Measurements from ENCODE around the gene SLC25A2.
A peak's percentile ranks its signal among the peaks of the same experiment; 100 is the strongest.

DNA sequence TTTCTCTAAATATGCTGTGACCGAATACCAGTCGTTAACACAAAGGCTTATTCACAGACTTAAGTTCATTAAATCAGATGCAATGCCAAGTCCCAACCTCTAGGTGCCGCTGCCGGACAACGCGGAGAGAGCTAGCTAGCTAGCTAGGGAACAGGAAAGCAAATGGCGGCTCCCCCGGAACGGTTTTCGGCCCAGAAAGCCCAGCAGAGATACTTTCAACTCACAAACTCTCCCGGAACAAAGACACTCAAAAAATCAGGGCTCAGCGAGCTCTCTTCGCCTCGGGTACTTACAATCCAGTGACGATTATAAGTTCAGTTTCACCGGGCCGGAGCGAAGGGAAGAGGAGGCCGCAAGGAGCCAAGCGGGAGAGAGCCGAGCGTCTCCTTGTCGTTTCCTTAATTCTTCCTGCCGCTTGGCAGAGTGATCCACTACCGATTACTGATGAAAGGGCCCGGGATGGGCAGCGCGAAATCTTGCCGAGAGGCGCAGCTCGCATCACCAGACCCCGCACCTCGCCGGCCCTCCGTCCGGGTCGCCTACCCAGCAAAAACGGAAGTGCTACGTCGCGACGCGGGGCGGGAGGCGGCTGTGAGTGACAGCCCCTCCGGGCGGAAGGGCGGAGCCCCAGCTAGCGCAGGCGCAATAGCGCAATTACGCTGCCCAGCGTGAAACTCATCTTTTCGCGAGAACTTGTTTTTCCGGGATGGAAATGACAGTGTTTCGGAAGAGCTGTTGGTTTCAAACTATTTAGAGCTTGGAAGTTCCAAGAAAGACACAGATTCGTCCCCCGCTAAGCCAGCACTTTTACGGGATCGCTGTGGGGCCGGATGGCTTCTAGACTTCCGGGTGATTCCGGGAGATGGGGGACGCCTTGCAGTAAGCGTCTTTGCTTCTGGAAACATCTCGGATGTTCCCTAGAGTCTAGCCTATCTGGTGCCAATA is 16.6 kb upstream of the SLC25A2 start, which contains the start of gene TAF7:
- TF ChIP-seq, protein P1, sequence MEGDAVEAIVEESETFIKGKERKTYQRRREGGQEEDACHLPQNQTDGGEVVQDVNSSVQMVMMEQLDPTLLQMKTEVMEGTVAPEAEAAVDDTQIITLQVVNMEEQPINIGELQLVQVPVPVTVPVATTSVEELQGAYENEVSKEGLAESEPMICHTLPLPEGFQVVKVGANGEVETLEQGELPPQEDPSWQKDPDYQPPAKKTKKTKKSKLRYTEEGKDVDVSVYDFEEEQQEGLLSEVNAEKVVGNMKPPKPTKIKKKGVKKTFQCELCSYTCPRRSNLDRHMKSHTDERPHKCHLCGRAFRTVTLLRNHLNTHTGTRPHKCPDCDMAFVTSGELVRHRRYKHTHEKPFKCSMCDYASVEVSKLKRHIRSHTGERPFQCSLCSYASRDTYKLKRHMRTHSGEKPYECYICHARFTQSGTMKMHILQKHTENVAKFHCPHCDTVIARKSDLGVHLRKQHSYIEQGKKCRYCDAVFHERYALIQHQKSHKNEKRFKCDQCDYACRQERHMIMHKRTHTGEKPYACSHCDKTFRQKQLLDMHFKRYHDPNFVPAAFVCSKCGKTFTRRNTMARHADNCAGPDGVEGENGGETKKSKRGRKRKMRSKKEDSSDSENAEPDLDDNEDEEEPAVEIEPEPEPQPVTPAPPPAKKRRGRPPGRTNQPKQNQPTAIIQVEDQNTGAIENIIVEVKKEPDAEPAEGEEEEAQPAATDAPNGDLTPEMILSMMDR (IDR thresholded peaks at IDR 0.05 in 2 of 3, conservative IDR thresholded peaks at IDR 0.05 in 1 of 3; ENCODE audit: borderline replicate concordance in 1 of 3, insufficient read depth in 1 of 3, low read depth in 2 of 3, low read length in 2 of 3): peak; percentile 60 to 91 (median 84)
- TF ChIP-seq RAD21 (IDR thresholded peaks at IDR 0.05; ENCODE audit: low read depth) (peak; percentile 49), YY1 (IDR thresholded peaks at IDR 0.05; ENCODE audit: extremely low read depth, insufficient replicate concordance, low read depth, low read length) (peak; percentile 92), ZNF274 (IDR thresholded peaks at IDR 0.05; ENCODE audit: low read depth, low read length) (no peak), JUND (IDR thresholded peaks at IDR 0.05) (no peak)
- TF ChIP-seq, protein P2, sequence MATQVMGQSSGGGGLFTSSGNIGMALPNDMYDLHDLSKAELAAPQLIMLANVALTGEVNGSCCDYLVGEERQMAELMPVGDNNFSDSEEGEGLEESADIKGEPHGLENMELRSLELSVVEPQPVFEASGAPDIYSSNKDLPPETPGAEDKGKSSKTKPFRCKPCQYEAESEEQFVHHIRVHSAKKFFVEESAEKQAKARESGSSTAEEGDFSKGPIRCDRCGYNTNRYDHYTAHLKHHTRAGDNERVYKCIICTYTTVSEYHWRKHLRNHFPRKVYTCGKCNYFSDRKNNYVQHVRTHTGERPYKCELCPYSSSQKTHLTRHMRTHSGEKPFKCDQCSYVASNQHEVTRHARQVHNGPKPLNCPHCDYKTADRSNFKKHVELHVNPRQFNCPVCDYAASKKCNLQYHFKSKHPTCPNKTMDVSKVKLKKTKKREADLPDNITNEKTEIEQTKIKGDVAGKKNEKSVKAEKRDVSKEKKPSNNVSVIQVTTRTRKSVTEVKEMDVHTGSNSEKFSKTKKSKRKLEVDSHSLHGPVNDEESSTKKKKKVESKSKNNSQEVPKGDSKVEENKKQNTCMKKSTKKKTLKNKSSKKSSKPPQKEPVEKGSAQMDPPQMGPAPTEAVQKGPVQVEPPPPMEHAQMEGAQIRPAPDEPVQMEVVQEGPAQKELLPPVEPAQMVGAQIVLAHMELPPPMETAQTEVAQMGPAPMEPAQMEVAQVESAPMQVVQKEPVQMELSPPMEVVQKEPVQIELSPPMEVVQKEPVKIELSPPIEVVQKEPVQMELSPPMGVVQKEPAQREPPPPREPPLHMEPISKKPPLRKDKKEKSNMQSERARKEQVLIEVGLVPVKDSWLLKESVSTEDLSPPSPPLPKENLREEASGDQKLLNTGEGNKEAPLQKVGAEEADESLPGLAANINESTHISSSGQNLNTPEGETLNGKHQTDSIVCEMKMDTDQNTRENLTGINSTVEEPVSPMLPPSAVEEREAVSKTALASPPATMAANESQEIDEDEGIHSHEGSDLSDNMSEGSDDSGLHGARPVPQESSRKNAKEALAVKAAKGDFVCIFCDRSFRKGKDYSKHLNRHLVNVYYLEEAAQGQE (IDR thresholded peaks at IDR 0.05; ENCODE audit: low read depth): no peak
